ENCODE measurements around the gene MRS2.

Gene MRS2

DNA sequence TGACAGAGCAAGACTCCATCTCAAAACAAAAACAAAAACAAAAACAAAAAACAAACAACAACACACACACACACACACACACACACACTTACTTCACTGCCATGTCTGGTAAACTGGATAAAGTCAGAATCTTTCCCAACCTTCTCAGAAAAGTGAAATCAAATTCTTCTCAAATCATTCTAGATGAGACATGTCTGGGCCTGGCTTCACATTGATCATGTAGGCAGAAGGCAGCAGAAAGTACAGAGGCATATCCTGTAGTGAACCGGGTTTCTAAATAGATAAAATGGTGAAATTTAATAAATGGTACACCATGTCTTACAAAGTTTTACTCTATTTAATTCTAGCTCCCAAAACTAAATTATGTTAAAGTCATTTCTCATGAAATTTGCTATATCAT is 14.9 kb upstream of the MRS2 start:
- Histone ChIP-seq H3K79me2 (ENCODE audit: low read length) (no peaks in the 10 kb centered on the region), H4K20me1 (ENCODE audit: insufficient read depth, low read length) (no peaks in the 10 kb centered on the region), H3K4me3 (ENCODE audit: low read length) (no peak overlapping the region), H3K4me1 (ENCODE audit: low read length) (no peaks in the 10 kb centered on the region), H2AFZ (ENCODE audit: low read length) (no peak overlapping the region), H3K4me2 (ENCODE audit: low read depth, low read length) (no peak overlapping the region), H3K27me3 (replicated peaks; ENCODE audit: insufficient read depth, low read length) (no peaks in the 10 kb centered on the region), H3K27ac (ENCODE audit: low read length) (no peak overlapping the region), H3K9me3 (replicated peaks; ENCODE audit: insufficient read depth, low read length) (no peaks in the 10 kb centered on the region), H3F3A (ENCODE audit: insufficient read depth, low read length) (no peaks in the 10 kb centered on the region), H3K9me2 (replicated peaks; ENCODE audit: insufficient read depth, low read length) (no peaks in the 10 kb centered on the region), H3K36me3 (replicated peaks; ENCODE audit: insufficient read depth, low read length) (no peaks in the 10 kb centered on the region), H3K9ac (ENCODE audit: low read length) (no peak overlapping the region)
- TF ChIP-seq EZH2phosphoT487 (IDR thresholded peaks at IDR 0.05; ENCODE audit: low read length) (no peak), CTCF (IDR thresholded peaks at IDR 0.05; ENCODE audit: low read length) (no peak), EZH2 (optimal IDR thresholded peaks at IDR 0.05; ENCODE audit: low read depth, low read length) (no peak)
- no peak for DNase-seq

DNA sequence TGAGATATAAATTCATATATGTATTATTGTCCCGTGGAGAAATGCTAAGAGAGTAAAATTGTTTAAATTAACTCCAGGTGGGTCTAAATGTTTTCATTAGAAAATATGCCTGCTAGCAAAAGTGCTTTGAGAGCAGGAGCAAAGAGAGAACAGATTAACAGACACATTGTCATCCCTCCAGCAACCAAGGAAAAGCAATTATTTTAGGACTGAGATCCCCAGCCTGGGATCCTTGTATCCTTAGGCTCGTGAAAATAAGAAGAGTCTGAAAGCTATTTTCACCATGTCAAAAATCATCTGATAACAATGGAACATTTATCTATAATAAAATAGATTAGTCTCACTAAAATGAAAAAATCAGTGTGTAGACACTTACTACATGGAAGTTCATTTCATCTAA is 11.5 kb upstream of the MRS2 start:
- Histone ChIP-seq H3K4me2 (ENCODE audit: low read depth, low read length) (no peak overlapping the region), H3K4me3 (ENCODE audit: low read length) (no peak overlapping the region), H3K9me3 (replicated peaks; ENCODE audit: insufficient read depth, low read length) (no peaks in the 10 kb centered on the region), H3F3A (ENCODE audit: insufficient read depth, low read length) (no peaks in the 10 kb centered on the region), H3K36me3 (replicated peaks; ENCODE audit: insufficient read depth, low read length) (no peaks in the 10 kb centered on the region), H3K27me3 (replicated peaks; ENCODE audit: insufficient read depth, low read length) (no peaks in the 10 kb centered on the region), H2AFZ (ENCODE audit: low read length) (no peak overlapping the region), H3K9me2 (replicated peaks; ENCODE audit: insufficient read depth, low read length) (no peaks in the 10 kb centered on the region), H4K20me1 (ENCODE audit: insufficient read depth, low read length) (no peaks in the 10 kb centered on the region), H3K27ac (ENCODE audit: low read length) (no peak overlapping the region), H3K4me1 (ENCODE audit: low read length) (no peaks in the 10 kb centered on the region), H3K79me2 (ENCODE audit: low read length) (no peaks in the 10 kb centered on the region), H3K9ac (ENCODE audit: low read length) (no peak overlapping the region)
- DNase-seq: no peak
- TF ChIP-seq EZH2 (optimal IDR thresholded peaks at IDR 0.05; ENCODE audit: low read depth, low read length): no peak
- TF ChIP-seq CTCF (IDR thresholded peaks at IDR 0.05; ENCODE audit: low read length): no peak

DNA sequence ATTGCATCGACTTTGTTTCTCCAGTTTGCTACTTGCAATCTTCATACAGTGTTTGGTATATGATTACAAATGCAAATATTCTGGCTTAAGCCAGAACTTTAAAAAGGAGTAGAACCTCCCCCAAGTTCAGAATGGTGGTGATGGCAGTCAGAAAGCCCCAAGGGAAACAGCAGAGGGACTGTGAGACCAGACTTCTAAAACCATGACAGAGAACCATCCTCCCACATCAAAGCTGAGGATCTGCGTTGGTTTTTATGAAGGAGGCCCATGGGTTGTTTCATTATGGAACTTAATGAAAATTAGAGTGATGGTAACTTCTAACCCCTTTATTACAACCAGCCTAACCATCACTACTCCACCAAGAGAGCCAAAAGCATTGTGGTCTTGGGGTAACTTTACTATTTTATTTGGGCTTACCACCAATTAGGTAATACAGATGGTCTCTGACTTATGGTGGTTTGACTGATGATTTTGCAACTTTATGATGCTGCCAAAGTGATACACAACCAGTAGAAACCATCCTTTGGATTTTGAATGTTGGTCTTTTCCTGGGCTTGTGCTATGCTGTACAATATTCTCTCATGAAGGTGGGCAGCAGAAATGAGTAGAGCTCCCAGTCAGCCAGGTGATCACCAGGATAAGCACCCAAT is 10.9 kb upstream of the MRS2 start:
- Histone ChIP-seq H3K36me3 (replicated peaks; ENCODE audit: insufficient read depth, low read length) (no peaks in the 10 kb centered on the region), H3K4me1 (ENCODE audit: low read length) (no peaks in the 10 kb centered on the region), H3K27me3 (replicated peaks; ENCODE audit: insufficient read depth, low read length) (no peaks in the 10 kb centered on the region), H3K9me2 (replicated peaks; ENCODE audit: insufficient read depth, low read length) (no peaks in the 10 kb centered on the region), H3K27ac (ENCODE audit: low read length) (no peak overlapping the region), H3F3A (ENCODE audit: insufficient read depth, low read length) (no peaks in the 10 kb centered on the region), H3K9ac (ENCODE audit: low read length) (no peak overlapping the region), H4K20me1 (ENCODE audit: insufficient read depth, low read length) (no peaks in the 10 kb centered on the region), H3K79me2 (ENCODE audit: low read length) (no peaks in the 10 kb centered on the region), H2AFZ (ENCODE audit: low read length) (no peak overlapping the region), H3K4me3 (ENCODE audit: low read length) (no peak overlapping the region), H3K4me2 (ENCODE audit: low read depth, low read length) (no peak overlapping the region), H3K9me3 (replicated peaks; ENCODE audit: insufficient read depth, low read length) (no peaks in the 10 kb centered on the region)
- DNase-seq: no peak
- no peak for TF ChIP-seq CTCF (IDR thresholded peaks at IDR 0.05; ENCODE audit: low read length)
- TF ChIP-seq EZH2phosphoT487 (IDR thresholded peaks at IDR 0.05; ENCODE audit: low read length): no peak
- no peak for TF ChIP-seq EZH2 (optimal IDR thresholded peaks at IDR 0.05; ENCODE audit: low read depth, low read length)
